Adrenal gland (tissue), 5 donors: ENCODE data around the gene PEX10.

Source experiments
- CTCF ChIP-seq, 6 experiments: fragments of 450-650 bp in 4 of 6; fragments of 200-600 bp in 2 of 6; sonication (generic) in 1 of 6; IDR thresholded peaks; 1 replicate in 5 of 6; 2 replicates in 1 of 6; pipeline versions ENCODE4 v1.5.1 to v1.8.0; 2016 to 2021; ENCODE audit warnings: antibody characterized with exemption in 6 of 6, mild to moderate bottlenecking in 2 of 6, moderate library complexity in 1 of 6
- POLR2A ChIP-seq, 2 donors: fragments of 450-650 bp; IDR thresholded peaks; one replicate each; pipeline ENCODE4 v1.6.1; 2017; ENCODE audit warnings: antibody characterized with exemption in 2 of 2, mild to moderate bottlenecking in 2 of 2, moderate library complexity in 1 of 2
- donor health status: DM: no; HTN: no; CAD: no.

- TF ChIP-seq CTCF (IDR thresholded peaks at IDR 0.05) (no peak), POLR2A (IDR thresholded peaks at IDR 0.05) (no peak)
Observed at GRCh38 chr1:2432441-2432844, 20.1 kb upstream of the PEX10 start.
